GM12878 (cell line): ENCODE measurements around the gene ZNF827. TPM values are rescaled to one million over a fixed set of nuclear protein-coding genes. Genes with fewer than 3 reads are reported as not detected.

ENCODE experiments used
- ATAC-seq: fragments of 200-7000 bp; cut with Tn5 transposase; 3 replicates; pipeline ENCODE4 v1.9.1; 2020; ENCODE audit warnings: mild to moderate bottlenecking, moderate library complexity
- BruUV-seq: library from RNA; stranded (reverse); fragments of 400-500 nt; replicated peaks from 2 replicates; lab custom pipeline; 2021; lab: Mats Ljungman, UMichigan
- CTCF ChIA-PET: fragments of 300-600 bp; sonication (Branson Sonifier 250); formaldehyde crosslinking; extraction: SDS; loops from one replicate; lab custom pipeline; 2021; ENCODE audit warnings: inconsistent platforms; lab: Yijun Ruan, JAX
- POLR2A ChIA-PET: fragments of 350-600 bp; formaldehyde crosslinking; extraction: SDS; loops from one replicate; lab custom pipeline; 2021; ENCODE audit warnings: inconsistent platforms; lab: Charles Lee
- RAD21 ChIA-PET: fragments of 300-600 bp; sonication (Branson Sonifier 250); formaldehyde crosslinking; loops from one replicate; lab custom pipeline; 2023; ENCODE audit warnings: antibody characterized with exemption; ENCODE audit not compliant: unreplicated experiment; lab: Charles Lee
- SMC1A ChIA-PET: fragments of 300-600 bp; sonication (Branson Sonifier 250); formaldehyde crosslinking; loops from one replicate; lab custom pipeline; 2023; ENCODE audit not compliant: unreplicated experiment, uncharacterized antibody; lab: Charles Lee
- DNase-seq: peaks from one replicate; pipeline ENCODE4 v3.0.0-alpha.2; 2011; ENCODE audit warnings: low read depth, low spot score
- FAIRE-seq: peaks from 3 replicates; lab custom pipeline; 2011; peaks lifted over from hg19 to GRCh38; lab: Jason Lieb, UNC
- H2AFZ ChIP-seq: 2 replicates; pipeline ENCODE4 v1.6.0; 2011; ENCODE audit warnings: low read depth, low read length, control low read depth; ENCODE audit not compliant: control insufficient read depth
- H3K27ac ChIP-seq: 2 replicates; pipeline ENCODE4 v1.5.1; 2011; ENCODE audit warnings: control low read depth; ENCODE audit not compliant: control insufficient read depth, insufficient read depth
- H3K27me3 ChIP-seq, 2 experiments: replicated peaks in 1 of 2; 2 replicates each; pipeline versions ENCODE4 v1.6.0 to v1.6.1; 2011; ENCODE audit warnings: low read length in 1 of 2; ENCODE audit not compliant: control insufficient read depth in 2 of 2, insufficient read depth in 2 of 2
- H3K36me3 ChIP-seq, 2 experiments: 2 replicates each; pipeline ENCODE4 v1.5.1; 2011; ENCODE audit warnings: low read length in 1 of 2; ENCODE audit not compliant: control insufficient read depth in 2 of 2, insufficient read depth in 2 of 2
- H3K4me1 ChIP-seq: 2 replicates; pipeline ENCODE4 v1.6.1; 2011; ENCODE audit warnings: mild to moderate bottlenecking, low read length, moderate library complexity, mixed read lengths; ENCODE audit not compliant: control insufficient read depth, insufficient read depth
- H3K4me2 ChIP-seq: 2 replicates; pipeline ENCODE4 v1.6.0; 2011; ENCODE audit warnings: control low read depth; ENCODE audit not compliant: control insufficient read depth, insufficient read depth
- H3K4me3 ChIP-seq: fragments of 200-600 bp; sonication (generic); 2 replicates; pipeline ENCODE4 v1.5.1; 2016
- H3K79me2 ChIP-seq: 2 replicates; pipeline ENCODE4 v1.6.0; 2011; ENCODE audit warnings: low read length; ENCODE audit not compliant: control insufficient read depth, insufficient read depth
- H3K9ac ChIP-seq: 2 replicates; pipeline ENCODE4 v1.8.0; 2011; ENCODE audit warnings: low read length, control low read depth, mixed read lengths; ENCODE audit not compliant: control insufficient read depth, insufficient read depth
- H3K9me3 ChIP-seq: replicated peaks from 3 replicates; pipeline ENCODE4 v1.5.1; 2011; ENCODE audit warnings: mild to moderate bottlenecking, low read length; ENCODE audit not compliant: control insufficient read depth, insufficient read depth
- H4K20me1 ChIP-seq: 2 replicates; pipeline ENCODE4 v1.6.0; 2011; ENCODE audit not compliant: control insufficient read depth, insufficient read depth
- CBFB ChIP-seq: IDR thresholded peaks from 2 replicates; pipeline ENCODE4 v1.6.1; 2016; ENCODE audit warnings: antibody characterized with exemption, low read depth
- CEBPB ChIP-seq, 2 experiments: fragments of 150-350 bp in 1 of 2; IDR thresholded peaks; 2 replicates each; pipeline ENCODE4 v1.6.1; 2012 to 2014; ENCODE audit warnings: low read depth in 2 of 2, low read length in 2 of 2, borderline replicate concordance in 1 of 2, inconsistent platforms in 1 of 2
- ESRRA ChIP-seq: IDR thresholded peaks from 2 replicates; pipeline ENCODE4 v1.6.1; 2012; ENCODE audit warnings: mild to moderate bottlenecking, low read length, improper control_type of control experiment
- GATAD2B ChIP-seq: fragments of 450-650 bp; conservative IDR thresholded peaks from 2 replicates; pipeline ENCODE4 v1.6.1; 2017; ENCODE audit warnings: low read depth, mild to moderate bottlenecking, moderate library complexity
- IKZF1 ChIP-seq: fragments of 450-650 bp; conservative IDR thresholded peaks from 2 replicates; pipeline ENCODE4 v1.6.1; 2017; ENCODE audit warnings: antibody characterized with exemption, mild to moderate bottlenecking
- JUND ChIP-seq: IDR thresholded peaks from 2 replicates; pipeline ENCODE4 v1.6.1; 2012; ENCODE audit warnings: low read depth, mild to moderate bottlenecking, low read length, improper control_type of control experiment, moderate library complexity
- KAT2A ChIP-seq: conservative IDR thresholded peaks from 2 replicates; pipeline ENCODE4 v1.6.1; 2011; ENCODE audit warnings: low read depth, low read length; ENCODE audit not compliant: control insufficient read depth
- MYB ChIP-seq: fragments of 150-350 bp; IDR thresholded peaks from 2 replicates; pipeline ENCODE4 v1.6.1; 2014; ENCODE audit warnings: mild to moderate bottlenecking, low read depth, low read length, borderline replicate concordance
- NR2C2 ChIP-seq: IDR thresholded peaks from 2 replicates; pipeline ENCODE4 v1.6.1; 2011; ENCODE audit warnings: borderline replicate concordance, low read depth; ENCODE audit not compliant: control insufficient read depth, insufficient read length
- NR2F1 ChIP-seq: fragments of 450-650 bp; conservative IDR thresholded peaks from 2 replicates; pipeline ENCODE4 v1.6.1; 2017; ENCODE audit warnings: mild to moderate bottlenecking
- RAD51 ChIP-seq: fragments of 450-650 bp; IDR thresholded peaks from 2 replicates; pipeline ENCODE4 v1.6.1; 2016; ENCODE audit warnings: moderate library complexity, mild to moderate bottlenecking, inconsistent platforms
- REST ChIP-seq: IDR thresholded peaks from 2 replicates; pipeline ENCODE4 v1.6.1; 2012; ENCODE audit warnings: mild to moderate bottlenecking, low read depth, low read length
- RFX5 ChIP-seq: IDR thresholded peaks from 2 replicates; pipeline ENCODE4 v1.6.1; 2011; ENCODE audit warnings: low read depth, low read length, improper control_type of control experiment
- SMAD1 ChIP-seq: fragments of 450-650 bp; IDR thresholded peaks from 2 replicates; pipeline ENCODE4 v1.6.1; 2018; ENCODE audit warnings: mild to moderate bottlenecking, low read depth; ENCODE audit not compliant: partially characterized antibody
- SREBF2 ChIP-seq: IDR thresholded peaks from 2 replicates; pipeline ENCODE4 v1.6.1; 2012; ENCODE audit warnings: mild to moderate bottlenecking, low read length
- STAT1 ChIP-seq: fragments of 450-650 bp; conservative IDR thresholded peaks from 2 replicates; pipeline ENCODE4 v1.6.1; 2014; ENCODE audit warnings: antibody characterized with exemption, mild to moderate bottlenecking
- SUZ12 ChIP-seq: fragments of 200-600 bp; sonication (generic); IDR thresholded peaks from one replicate; pipeline ENCODE4 v1.6.1; 2018; ENCODE audit warnings: antibody characterized with exemption, mild to moderate bottlenecking; ENCODE audit not compliant: unreplicated experiment
- TCF3 ChIP-seq: IDR thresholded peaks from 2 replicates; pipeline ENCODE4 v1.6.1; 2012; ENCODE audit warnings: low read depth, mild to moderate bottlenecking, low read length, borderline replicate concordance; ENCODE audit not compliant: insufficient read depth
- WRNIP1 ChIP-seq: IDR thresholded peaks from 2 replicates; pipeline ENCODE4 v1.6.1; 2011; ENCODE audit warnings: low read depth, low read length, improper control_type of control experiment, borderline replicate concordance
- ZNF24 ChIP-seq: fragments of 450-650 bp; IDR thresholded peaks from 2 replicates; pipeline ENCODE4 v1.6.1; 2017; ENCODE audit warnings: antibody characterized with exemption, mild to moderate bottlenecking
- WGBS: methylation state at CpG from one replicate; pipeline ENCODE4 v1.1.6; 2016; ENCODE audit warnings: low lambda C conversion rate; ENCODE audit not compliant: insufficient replicate concordance, insufficient coverage; ENCODE audit errors: missing lambda C conversion rate; 5-methylcytosine and 5-hydroxymethylcytosine counted together
- in situ Hi-C: fragments of 300-500 bp; cut with MboI; formaldehyde crosslinking; loops from 9 replicates; pipeline ENCODE4 v1.14.3; 2018; ENCODE audit warnings: mixed read lengths
- intact Hi-C: fragments of 100-400 bp; cut with micrococcal nuclease; formaldehyde crosslinking; loops from one replicate; pipeline ENCODE4 v1.14.2; 2022; ENCODE audit not compliant: unreplicated experiment
- polyA plus RNA-seq, 11 experiments: library from polyadenylated mRNA; depleted of rRNA in 4 of 11; unstranded in 6 of 11; stranded (reverse) in 5 of 11; fragments of >200 nt; fragmentation: Nextera tagmentation in 4 of 11; fragmentation: Illumina TruSeq in 1 of 11; extraction: Ambion mirVana in 4 of 11; extraction: Trizol in 1 of 11; gene quantifications; 1 replicate in 1 of 11; 2 replicates in 10 of 11; pipeline versions ENCODE4 v1.2.1 to v1.2.3, GENCODE V29; 2011 to 2016; ENCODE audit warnings: inconsistent platforms in 2 of 11, missing spikeins in 2 of 11, low read depth in 1 of 11
- total RNA-seq, 4 experiments: library from RNA; depleted of rRNA in 3 of 4; stranded (reverse); fragments of >200 nt in 3 of 4; fragmentation: Illumina TruSeq in 1 of 4; extraction: Trizol in 1 of 4; gene quantifications; 2 replicates each; pipeline versions ENCODE4 v1.2.1 to v1.2.3, GENCODE V29; 2013 to 2021

ZNF827 gene
- total and polyA plus RNA-seq, 10 of the 15 experiments (the other 5 are each of a cell fraction or from before 2014, with no cell fraction given): 3.8 to 31.5 (median 13.6) TPM

- Histone ChIP-seq H3K27me3 (no peaks in the 10 kb centered on the region), H4K20me1 (no peaks in the 10 kb centered on the region), H3K4me1 (no peaks in the 10 kb centered on the region), H3K4me3 (no peak overlapping the region), H3K9ac (no peak overlapping the region), H2AFZ (no peak overlapping the region), H3K27ac (no peak overlapping the region), H3K79me2 (no peaks in the 10 kb centered on the region), H3K9me3 (no peaks in the 10 kb centered on the region), H3K4me2 (no peak overlapping the region), H3K36me3 (no peaks in the 10 kb centered on the region)
- no peak for DNase-seq
- no peak for FAIRE-seq
- ChIA-PET POLR2A (no interaction called here), CTCF (no interaction called here), SMC1A (interaction anchor here (1.1 kb wide), 1 partner anchor 37 kb away, joined by 3 read pairs; no protein-coding TSS in a partner anchor), RAD21 (no interaction called here)
- WGBS: 55% methylated on average over 4 of the region's 4 CpGs
- intact Hi-C loops (no loop called here), in situ Hi-C loops (no loop called here)
- ATAC-seq: no peak
- no peak for TF ChIP-seq RAD51
- no peak for TF ChIP-seq WRNIP1
- no peak for TF ChIP-seq IKZF1
- no peak for TF ChIP-seq SMAD1
- TF ChIP-seq GATAD2B: no peak
- TF ChIP-seq REST: no peak
- no peak for TF ChIP-seq MYB
- TF ChIP-seq NR2C2: no peak
- TF ChIP-seq CBFB: no peak
- TF ChIP-seq RFX5: no peak
- TF ChIP-seq SREBF2: no peak
- no peak for TF ChIP-seq SUZ12
- TF ChIP-seq JUND: no peak
- no peak for TF ChIP-seq ESRRA
- TF ChIP-seq CEBPB (IDR thresholded peaks at IDR 0.05; ENCODE audit: borderline replicate concordance in 1 of 2, low read depth in 2 of 2, low read length in 2 of 2): no peak
- TF ChIP-seq TCF3: no peak
- TF ChIP-seq STAT1: no peak
- no peak for TF ChIP-seq ZNF24
- TF ChIP-seq NR2F1: no peak
- TF ChIP-seq KAT2A: no peak
- BruUV-seq: no TSS peak
These were observed 38.1 kb upstream of the ZNF827 start for GRCh38 chr4:145976680-145977079.
